Bladder microvascular endothelial cell (primary cell): ENCODE results near the gene PKNOX2. TPM values are rescaled to one million over a fixed set of nuclear protein-coding genes. Genes with fewer than 3 reads are reported as not detected.

Experiments
- total RNA-seq: library from RNA; depleted of rRNA; stranded (reverse); fragments of >200 nt; gene quantifications from 2 replicates; pipeline ENCODE4 v1.2.3, GENCODE V29; 2014

Gene PKNOX2, protein sequence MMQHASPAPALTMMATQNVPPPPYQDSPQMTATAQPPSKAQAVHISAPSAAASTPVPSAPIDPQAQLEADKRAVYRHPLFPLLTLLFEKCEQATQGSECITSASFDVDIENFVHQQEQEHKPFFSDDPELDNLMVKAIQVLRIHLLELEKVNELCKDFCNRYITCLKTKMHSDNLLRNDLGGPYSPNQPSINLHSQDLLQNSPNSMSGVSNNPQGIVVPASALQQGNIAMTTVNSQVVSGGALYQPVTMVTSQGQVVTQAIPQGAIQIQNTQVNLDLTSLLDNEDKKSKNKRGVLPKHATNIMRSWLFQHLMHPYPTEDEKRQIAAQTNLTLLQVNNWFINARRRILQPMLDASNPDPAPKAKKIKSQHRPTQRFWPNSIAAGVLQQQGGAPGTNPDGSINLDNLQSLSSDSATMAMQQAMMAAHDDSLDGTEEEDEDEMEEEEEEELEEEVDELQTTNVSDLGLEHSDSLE
- not detected in 2 replicates for total RNA-seq

GRCh38 chr11:125164422-125165110 is at the start of gene PKNOX2:
PKNOX2 (plus strand) TSS chr11:125164751; CDS start chr11:125351306, 186,555 bp downstream.

Other genes starting within 250 kb of the PKNOX2 start
- 1.2 TPM in 1 of 2 replicates, not detected in the other for gene HEPN1, start 245.5 kb upstream of the PKNOX2 start, total RNA-seq
- under 0.01 TPM in 1 of 2 replicates, not detected in the other for gene HEPACAM, start 228.7 kb upstream of the PKNOX2 start, total RNA-seq
- gene CCDC15, start 210.5 kb upstream of the PKNOX2 start, total RNA-seq: 1.3 and 3.8 TPM in 2 replicates
- 0.57 and 0.65 TPM in 2 replicates for gene SLC37A2, start 101.4 kb upstream of the PKNOX2 start, total RNA-seq
- 12.8 and 17.4 TPM in 2 replicates for gene TMEM218, start 53.1 kb upstream of the PKNOX2 start, total RNA-seq